PC-3 (cell line): ENCODE data around the gene C1S.

Source experiments
- CTCF ChIP-seq: fragments of 300-600 bp; sonication (generic); conservative IDR thresholded peaks from 2 replicates; pipeline ENCODE4 v1.5.1; 2017; ENCODE audit warnings: antibody characterized with exemption, low read depth, mild to moderate bottlenecking, low read length
- EZH2 ChIP-seq: fragments of 300-600 bp; sonication (generic); IDR thresholded peaks from one replicate; pipeline ENCODE4 v1.6.1; 2017; ENCODE audit warnings: antibody characterized with exemption, mild to moderate bottlenecking, low read length; ENCODE audit not compliant: unreplicated experiment
- EZH2phosphoT487 ChIP-seq: fragments of 300-600 bp; sonication (generic); IDR thresholded peaks from 2 replicates; pipeline ENCODE4 v1.6.1; 2018; ENCODE audit warnings: mild to moderate bottlenecking, antibody characterized with exemption, low read length, borderline replicate concordance

- no peak for TF ChIP-seq EZH2phosphoT487
- no peak for TF ChIP-seq CTCF
- no peak for TF ChIP-seq EZH2
Observed at GRCh38 chr12:7032990-7033389, 27.5 kb upstream of the C1S start.
